PFSK-1 (cell line): ENCODE measurements around the gene ZNF385D.

ENCODE experiments used
- POLR2AphosphoS5 ChIP-seq: IDR thresholded peaks from 2 replicates; pipeline ENCODE4 v1.6.1; 2012; ENCODE audit warnings: low read depth, mild to moderate bottlenecking, control low read depth, low read length, moderate library complexity
- SIN3A ChIP-seq: IDR thresholded peaks from 2 replicates; pipeline ENCODE4 v1.6.1; 2012; ENCODE audit warnings: mild to moderate bottlenecking, low read length, moderate library complexity, borderline replicate concordance; ENCODE audit not compliant: insufficient read depth
- TAF1 ChIP-seq: IDR thresholded peaks from 2 replicates; pipeline ENCODE4 v1.6.1; 2012; ENCODE audit warnings: low read length, control low read depth, borderline replicate concordance; ENCODE audit not compliant: insufficient read depth

GRCh38 chr3:21517184-21517583, 233.8 kb downstream of the ZNF385D start:
- TF ChIP-seq POLR2AphosphoS5, result no peak
- TF ChIP-seq SIN3A, result no peak
- no peak for TF ChIP-seq TAF1
